GM12875 (cell line): ENCODE results near the gene PI4K2B.
A peak's percentile ranks its signal among the peaks of the same experiment; 100 is the strongest.

Source experiments
- H3K4me3 ChIP-seq: one replicate; pipeline ENCODE4 v1.5.1; 2011; ENCODE audit warnings: low read depth, low read length, control low read depth
- CTCF ChIP-seq: IDR thresholded peaks from 2 replicates; pipeline ENCODE4 v1.5.1; 2011; ENCODE audit warnings: low read depth, mild to moderate bottlenecking, control low read depth, inconsistent platforms, low read length, moderate library complexity, borderline replicate concordance; ENCODE audit not compliant: insufficient read depth

The PI4K2B gene

GRCh38 chr4:25308761-25309160, 74.9 kb downstream of the PI4K2B start:
- TF ChIP-seq CTCF, result no peak
- H3K4me3 ChIP-seq, result no peak overlapping the region

- TF ChIP-seq CTCF, result no peak
- H3K4me3 ChIP-seq, result no peak overlapping the region
These were observed 76.4 kb downstream of the PI4K2B start for GRCh38 chr4:25310066-25310802.

GRCh38 chr4:25310803-25311166, 77.0 kb downstream of the PI4K2B start:
- H3K4me3 ChIP-seq, result no peak overlapping the region
- TF ChIP-seq CTCF, result no peak

- H3K4me3 ChIP-seq, result peak within 1 kb of the TSS; percentile 87
- peak; percentile 99 for TF ChIP-seq CTCF
These were observed 78.8 kb downstream of the PI4K2B start, which contains the start of gene ZCCHC4 for GRCh38 chr4:25312496-25313200. TSS of gene ZCCHC4 (plus strand) at chr4:25312774. CDS start at chr4:25312810, 36 bp downstream.

GRCh38 chr4:25313201-25313895, 79.5 kb downstream of the PI4K2B start:
- TF ChIP-seq CTCF, result no peak
- peak overlapping the region; percentile 87 for H3K4me3 ChIP-seq

GRCh38 chr4:25320336-25320735, 86.5 kb downstream of the PI4K2B start:
- no peak overlapping the region for H3K4me3 ChIP-seq
- no peak for TF ChIP-seq CTCF

GRCh38 chr4:25320773-25321172, 86.9 kb downstream of the PI4K2B start:
- no peak for TF ChIP-seq CTCF
- H3K4me3 ChIP-seq, result no peak overlapping the region
